Measurements from ENCODE around the gene HSPA1A.
"Not testable (repeated sequence)": the region's sequence is repeated elsewhere in the genome, so short reads cannot be mapped to it uniquely, and the experiment has no call there.

The HSPA1A gene

DNA sequence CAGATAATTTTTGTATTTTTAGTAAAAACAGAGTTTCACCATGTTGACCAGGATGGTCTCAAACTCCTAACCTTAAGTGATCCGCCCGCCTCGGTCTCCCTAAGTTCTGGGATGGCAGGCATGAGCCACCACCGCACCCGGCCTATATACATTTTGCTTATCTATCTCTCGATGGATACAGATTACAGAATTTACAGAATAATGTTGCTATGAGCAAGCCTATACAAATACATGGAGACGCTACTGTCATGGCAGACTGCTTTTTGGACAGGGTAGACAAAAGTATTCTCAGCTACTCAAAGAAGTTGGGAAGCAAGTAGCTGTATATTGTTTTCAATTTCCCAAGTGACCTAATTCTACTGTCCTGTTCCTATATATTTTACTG is 1.9 kb upstream of the HSPA1A start:
- no peak for DNase-seq

DNA sequence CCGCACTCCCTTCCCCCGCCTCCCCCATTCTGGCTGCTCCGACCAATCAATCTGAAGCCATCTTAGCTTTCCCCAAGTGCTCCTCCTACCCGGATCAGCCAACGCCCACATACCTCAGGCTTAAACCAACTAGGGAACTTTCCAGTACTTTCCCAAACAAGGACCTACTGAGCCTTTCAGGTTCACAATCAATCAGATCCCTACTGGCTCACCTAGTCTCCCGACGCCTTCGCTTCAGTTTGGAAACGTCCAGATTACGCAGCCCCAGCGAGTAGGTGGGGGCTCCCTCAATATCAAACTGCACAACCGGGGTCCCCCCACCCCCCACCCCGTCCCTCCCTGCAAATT is 692 bp upstream of the HSPA1A start:
- DNase-seq: peak; percentile 90

DNA sequence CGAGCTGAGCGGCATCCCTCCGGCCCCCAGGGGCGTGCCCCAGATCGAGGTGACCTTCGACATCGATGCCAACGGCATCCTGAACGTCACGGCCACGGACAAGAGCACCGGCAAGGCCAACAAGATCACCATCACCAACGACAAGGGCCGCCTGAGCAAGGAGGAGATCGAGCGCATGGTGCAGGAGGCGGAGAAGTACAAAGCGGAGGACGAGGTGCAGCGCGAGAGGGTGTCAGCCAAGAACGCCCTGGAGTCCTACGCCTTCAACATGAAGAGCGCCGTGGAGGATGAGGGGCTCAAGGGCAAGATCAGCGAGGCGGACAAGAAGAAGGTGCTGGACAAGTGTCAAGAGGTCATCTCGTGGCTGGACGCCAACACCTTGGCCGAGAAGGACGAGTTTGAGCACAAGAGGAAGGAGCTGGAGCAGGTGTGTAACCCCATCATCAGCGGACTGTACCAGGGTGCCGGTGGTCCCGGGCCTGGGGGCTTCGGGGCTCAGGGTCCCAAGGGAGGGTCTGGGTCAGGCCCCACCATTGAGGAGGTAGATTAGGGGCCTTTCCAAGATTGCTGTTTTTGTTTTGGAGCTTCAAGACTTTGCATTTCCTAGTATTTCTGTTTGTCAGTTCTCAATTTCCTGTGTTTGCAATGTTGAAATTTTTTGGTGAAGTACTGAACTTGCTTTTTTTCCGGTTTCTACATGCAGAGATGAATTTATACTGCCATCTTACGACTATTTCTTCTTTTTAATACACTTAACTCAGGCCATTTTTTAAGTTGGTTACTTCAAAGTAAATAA is 2.0 kb downstream of the HSPA1A start:
- DNase-seq: peak; percentile 58

DNA sequence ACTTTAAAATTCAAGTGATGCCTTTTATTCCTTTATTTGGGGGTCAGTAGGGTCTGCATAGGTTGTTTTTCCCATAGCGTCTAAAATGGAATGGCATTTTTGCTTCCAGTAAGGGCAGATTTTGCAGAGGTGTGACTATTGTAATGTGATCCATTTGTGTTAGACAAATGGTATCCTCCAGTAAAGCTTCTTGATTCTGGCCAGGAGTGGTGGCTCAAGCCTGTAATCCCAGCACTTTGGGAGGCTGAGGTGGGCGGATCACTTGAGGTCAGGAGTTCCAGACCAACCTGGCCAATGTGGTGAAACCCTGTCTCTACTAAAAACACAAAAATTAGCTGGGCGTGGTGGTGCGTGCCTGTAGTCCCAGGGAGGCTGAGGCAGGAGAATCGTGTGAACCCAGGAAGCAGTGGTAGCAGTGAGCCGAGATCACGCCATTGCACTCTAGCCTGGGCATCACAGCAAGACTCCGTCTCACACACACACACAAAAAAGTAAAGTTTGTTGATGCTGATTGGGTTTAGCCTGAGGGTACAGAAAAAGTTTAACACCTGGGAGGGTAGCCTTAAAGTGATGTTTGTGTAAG is 2.7 kb downstream of the HSPA1A start:
- peak; percentile 45 for DNase-seq

DNA sequence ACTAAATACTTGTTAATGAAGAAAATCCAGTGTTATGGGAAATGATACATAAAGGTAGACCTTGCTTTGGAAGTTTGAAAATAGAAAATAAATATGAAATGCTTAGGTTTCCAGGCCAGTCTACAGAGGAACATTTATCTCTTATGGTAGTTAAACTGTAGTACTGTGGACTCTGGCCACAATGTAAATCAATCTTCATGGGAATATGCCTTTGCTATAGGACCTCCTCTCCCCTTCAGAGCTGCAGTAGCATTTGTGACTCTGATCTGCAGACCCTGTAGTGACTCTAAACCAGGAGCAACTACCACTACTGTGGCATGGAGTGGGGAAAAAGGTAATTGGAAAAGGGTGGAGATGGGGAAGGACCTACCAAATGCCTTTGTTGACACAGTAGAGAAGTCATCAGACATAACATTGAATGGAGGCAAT is 4.5 kb downstream of the HSPA1A start:
- no peak for DNase-seq

DNA sequence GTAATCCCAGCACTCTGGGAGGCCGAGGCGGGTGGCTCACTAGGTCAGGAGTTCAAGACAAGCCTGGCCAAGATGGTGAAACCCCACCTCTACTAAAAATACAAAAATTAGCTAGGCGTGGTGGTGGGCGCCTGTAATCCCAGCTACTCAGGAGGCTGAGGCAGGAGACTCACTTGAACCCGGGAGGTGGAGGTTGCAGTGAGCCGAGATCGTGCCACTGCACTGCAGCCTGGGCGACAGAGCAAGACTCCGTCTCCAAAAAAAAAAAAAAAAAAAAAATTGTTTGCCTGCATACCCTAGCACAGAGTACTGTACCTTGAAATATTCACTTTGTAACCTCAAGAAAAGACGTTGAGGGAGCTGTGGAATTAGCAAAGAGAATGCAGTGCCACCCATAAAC is 5.1 kb downstream of the HSPA1A start:
- not testable (repeated sequence) for DNase-seq

DNA sequence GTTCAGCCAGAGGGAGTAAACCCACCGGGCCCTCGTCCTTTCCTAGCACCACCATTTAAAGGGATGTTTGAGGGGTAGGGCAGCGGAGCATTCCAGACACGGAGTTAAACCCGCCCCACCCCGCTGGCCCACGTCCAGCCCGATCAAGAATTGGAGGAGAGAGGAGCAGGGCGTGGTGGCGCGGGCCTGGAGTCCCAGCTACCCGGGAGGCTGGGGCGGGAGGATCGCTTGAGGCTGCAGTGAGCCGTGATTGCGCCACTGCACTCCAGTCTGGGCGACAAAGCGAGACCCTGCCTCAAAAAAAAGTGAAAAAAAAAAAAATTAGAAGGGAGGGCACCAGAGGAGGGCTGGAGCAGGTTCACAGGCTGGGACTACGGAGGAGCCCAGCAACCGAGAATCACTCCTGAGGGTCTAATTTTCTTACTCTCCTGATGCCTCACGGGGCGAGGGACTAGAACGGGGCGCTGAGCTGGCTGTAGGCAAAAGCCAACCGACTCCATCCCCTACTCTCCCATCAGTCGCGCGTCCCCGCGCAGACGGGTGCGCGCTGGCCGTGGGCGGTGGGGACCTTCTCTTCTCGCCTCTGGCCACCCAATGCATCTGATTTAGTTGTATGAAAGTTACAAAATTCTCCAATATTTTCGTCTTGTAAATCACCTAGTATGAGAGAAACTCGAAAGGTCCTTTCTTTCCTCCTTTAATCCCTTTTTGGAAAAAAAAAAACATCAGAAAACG is 6.1 kb downstream of the HSPA1A start:
- peak; percentile 79 for DNase-seq

DNA sequence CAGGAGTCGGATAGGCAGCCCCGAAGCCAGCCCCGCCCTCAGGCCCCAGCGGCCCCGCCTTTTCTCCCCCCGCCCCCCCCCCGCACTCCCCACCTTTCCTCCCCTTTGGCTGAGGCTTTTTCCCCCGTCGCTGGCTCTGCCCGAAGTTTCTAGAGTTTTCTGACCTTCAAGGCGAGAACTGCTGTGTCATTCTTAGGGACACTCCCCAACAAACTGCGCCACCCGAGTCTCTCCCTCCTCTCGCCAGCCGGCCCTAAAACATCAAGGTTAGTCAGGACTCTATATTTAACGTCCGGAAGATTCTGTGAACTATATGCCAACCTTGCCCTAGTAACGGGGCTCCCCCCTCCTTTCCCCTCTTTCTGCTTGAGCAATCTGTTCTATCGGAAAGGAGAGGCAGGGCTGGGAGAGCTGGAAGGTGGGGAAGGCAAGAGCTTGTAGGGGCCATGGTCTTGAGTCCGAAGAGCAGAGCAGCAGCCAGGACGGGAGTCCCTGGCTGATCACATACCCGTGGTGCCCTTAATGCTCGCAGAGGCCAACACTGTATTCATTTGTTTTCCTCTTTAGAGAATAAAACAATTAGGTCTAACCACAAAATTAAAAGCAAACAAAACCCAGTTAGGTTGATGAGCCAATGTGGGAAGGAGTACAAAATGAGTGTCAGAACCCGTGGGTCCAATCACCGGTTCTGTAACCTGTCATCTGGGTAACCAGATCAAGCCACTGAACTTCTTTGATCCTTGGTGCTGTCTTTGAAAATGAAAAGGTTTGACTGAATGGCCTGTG is 6.9 kb downstream of the HSPA1A start:
- DNase-seq: peak; percentile 82

DNA sequence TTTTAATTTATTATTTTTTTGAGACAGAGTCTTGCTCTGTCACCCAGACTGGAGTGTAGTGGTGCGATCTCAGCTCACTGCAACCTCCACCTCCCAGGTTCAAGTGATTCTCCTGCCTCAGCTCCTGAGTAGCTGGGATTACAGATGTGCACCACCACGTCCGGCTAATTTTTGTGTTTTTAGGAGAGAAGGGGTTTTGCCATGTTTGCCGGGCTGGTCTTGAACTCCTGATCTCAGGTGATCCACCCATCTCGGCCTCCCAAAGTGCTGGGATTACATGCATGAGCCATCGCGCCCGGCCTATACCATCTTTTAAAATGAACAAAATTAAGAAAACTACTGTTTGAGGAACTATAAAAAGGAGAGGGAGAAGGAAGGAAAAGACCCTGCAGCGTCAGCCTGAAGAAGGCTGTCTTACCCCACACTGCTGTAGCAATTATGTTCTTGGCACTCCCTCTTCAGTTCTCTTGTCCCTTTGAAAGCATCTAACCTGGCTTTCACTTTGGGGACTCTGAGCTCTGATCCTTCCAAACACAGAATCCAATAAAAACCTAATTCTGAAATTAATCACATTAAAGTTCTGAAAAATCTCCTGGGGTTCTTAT is 8.4 kb downstream of the HSPA1A start:
- DNase-seq: not testable (repeated sequence)

DNA sequence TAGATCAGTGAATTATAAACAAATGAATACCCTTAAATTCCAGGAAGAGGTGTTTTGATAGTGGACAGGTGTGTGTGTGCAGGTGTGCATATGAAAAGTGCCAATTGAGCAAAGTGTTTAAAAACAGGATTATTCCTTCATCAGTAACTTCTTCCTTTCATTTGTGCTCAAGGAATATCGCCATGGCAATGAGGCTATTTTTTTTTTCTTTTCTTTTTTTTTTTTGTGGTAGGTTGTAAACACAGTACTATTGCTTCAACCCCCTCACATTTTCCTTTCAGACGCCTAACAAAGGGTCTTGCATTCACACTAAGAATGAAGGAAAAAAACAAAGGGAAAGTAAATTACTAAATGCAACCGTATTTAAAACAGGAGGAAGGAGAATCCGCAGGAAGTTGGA is 10.2 kb downstream of the HSPA1A start:
- DNase-seq: no peak

DNA sequence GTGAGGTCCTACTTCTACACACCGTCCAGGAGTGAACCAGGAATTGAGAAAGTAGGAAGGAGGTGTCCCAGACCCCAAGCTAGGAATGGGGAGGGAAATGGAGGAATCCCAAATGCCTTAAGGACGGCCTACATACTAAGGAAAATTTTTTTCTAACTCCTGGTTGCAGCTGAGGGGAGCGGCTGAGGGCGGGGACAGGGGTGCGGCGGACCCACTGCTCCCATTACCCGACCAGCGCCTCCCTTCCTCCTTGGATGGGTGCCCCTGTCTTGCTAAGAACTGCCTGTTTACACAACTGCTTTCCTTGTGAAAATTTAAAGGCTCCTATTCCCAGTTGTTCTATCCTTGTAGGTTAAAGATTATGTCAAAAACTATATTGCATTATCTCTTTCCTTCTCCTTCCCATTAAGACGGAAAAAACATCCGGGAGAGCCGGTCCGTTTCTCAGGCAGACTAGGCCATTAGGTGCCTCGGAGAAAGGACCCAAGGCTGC is 11.5 kb downstream of the HSPA1A start:
- no peak for DNase-seq

DNA sequence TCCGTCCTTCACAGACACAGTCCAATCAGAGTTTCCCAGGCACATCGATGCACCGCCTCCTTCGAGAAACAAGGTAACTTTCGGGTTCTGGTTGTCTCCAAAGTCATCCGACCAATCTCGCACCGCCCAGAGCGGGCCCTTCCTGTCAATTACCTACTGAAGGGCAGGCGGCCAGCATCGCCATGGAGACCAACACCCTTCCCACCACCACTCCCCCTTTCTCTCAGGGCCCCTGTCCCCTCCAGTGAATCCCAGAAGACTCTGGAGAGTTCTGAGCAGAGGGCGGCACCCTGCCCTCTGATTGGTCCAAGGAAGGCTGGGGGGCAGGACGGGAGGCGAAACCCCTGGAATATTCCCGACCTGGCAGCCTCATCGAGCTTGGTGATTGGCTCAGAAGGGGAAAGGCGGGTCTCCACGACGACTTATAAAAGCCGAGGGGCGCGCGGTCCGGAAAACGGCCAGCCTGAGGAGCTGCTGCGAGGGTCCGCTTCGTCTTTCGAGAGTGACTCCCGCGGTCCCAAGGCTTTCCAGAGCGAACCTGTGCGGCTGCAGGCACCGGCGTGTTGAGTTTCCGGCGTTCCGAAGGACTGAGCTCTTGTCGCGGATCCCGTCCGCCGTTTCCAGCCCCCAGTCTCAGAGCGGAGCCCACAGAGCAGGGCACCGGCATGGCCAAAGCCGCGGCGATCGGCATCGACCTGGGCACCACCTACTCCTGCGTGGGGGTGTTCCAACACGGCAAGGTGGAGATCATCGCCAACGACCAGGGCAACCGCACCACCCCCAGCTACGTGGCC is 12.1 kb downstream of the HSPA1A start, which contains the start of gene HSPA1B:
Gene HSPA1B, plus strand, starts transcription at position 453 of the 794 bp plus-strand sequence. Its CDS starts 213 bp downstream, at position 666.
- peak; percentile 99 for DNase-seq

DNA sequence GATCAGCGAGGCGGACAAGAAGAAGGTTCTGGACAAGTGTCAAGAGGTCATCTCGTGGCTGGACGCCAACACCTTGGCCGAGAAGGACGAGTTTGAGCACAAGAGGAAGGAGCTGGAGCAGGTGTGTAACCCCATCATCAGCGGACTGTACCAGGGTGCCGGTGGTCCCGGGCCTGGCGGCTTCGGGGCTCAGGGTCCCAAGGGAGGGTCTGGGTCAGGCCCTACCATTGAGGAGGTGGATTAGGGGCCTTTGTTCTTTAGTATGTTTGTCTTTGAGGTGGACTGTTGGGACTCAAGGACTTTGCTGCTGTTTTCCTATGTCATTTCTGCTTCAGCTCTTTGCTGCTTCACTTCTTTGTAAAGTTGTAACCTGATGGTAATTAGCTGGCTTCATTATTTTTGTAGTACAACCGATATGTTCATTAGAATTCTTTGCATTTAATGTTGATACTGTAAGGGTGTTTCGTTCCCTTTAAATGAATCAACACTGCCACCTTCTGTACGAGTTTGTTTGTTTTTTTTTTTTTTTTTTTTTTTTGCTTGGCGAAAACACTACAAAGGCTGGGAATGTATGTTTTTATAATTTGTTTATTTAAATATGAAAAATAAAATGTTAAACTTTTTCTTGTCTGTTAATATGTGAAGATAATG is 14.4 kb downstream of the HSPA1A start:
- peak; percentile 42 for DNase-seq

DNA sequence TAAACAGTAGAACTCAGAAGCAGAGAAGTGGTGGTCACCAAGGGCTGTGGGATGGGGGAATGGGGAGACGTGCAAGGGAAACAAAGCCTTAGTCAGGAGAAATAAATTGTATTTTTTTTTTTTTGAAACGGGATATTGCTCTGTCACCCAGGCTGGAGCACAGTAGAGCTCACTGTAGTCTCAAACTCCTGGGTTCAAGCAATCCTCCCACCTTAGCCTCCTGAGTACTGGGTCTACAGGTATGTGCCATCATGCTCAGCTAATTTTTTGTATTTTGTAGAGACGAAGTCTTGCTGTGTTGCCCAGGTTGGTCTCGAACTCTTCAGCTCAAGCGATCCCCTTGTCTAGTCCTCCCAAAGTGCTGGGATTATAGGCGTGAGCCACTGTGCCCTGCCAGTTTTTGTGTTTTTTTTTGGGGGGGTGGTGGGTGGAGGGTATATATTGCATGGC is 15.6 kb downstream of the HSPA1A start:
- DNase-seq: no peak

DNA sequence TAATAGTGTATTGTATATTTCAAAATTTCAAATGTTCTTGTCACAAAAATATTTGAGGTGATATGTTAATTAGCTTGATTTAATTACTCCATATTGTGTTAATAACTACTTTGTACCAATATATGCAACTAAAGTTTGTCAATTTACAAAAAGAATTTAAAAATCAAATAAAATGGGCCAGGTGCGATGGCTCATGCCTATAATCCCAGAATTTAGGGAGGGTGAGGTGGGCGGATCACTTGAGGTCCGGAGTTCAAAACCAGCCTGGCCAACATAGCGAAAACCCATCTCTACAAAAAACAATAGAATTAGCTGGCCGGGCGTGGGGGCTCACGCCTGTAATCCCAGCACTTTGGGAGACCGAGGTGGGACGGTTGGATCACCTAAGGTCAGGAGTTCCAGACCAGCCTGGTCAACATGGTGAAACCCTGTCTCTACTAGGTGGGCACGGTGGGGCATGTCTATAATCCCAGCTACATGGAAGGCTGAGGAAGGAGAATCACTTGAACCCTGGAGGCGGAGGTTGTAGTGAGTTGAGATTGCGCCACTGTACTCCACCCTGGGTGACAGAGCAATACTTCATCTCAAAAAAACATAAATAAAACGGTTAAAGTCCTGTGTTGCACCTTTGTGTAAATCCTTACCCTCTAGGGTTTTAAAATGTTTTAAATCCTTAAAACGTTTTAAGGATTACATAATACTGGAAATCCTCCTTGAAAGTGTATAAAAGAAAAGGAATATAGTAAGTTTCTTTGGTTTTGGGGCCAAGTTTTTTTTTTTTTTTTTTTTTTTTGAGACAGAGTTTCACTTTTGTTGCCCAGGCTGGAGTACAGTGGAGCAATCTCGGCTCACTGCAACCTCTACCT is 16.2 kb downstream of the HSPA1A start:
- no peak for DNase-seq

DNA sequence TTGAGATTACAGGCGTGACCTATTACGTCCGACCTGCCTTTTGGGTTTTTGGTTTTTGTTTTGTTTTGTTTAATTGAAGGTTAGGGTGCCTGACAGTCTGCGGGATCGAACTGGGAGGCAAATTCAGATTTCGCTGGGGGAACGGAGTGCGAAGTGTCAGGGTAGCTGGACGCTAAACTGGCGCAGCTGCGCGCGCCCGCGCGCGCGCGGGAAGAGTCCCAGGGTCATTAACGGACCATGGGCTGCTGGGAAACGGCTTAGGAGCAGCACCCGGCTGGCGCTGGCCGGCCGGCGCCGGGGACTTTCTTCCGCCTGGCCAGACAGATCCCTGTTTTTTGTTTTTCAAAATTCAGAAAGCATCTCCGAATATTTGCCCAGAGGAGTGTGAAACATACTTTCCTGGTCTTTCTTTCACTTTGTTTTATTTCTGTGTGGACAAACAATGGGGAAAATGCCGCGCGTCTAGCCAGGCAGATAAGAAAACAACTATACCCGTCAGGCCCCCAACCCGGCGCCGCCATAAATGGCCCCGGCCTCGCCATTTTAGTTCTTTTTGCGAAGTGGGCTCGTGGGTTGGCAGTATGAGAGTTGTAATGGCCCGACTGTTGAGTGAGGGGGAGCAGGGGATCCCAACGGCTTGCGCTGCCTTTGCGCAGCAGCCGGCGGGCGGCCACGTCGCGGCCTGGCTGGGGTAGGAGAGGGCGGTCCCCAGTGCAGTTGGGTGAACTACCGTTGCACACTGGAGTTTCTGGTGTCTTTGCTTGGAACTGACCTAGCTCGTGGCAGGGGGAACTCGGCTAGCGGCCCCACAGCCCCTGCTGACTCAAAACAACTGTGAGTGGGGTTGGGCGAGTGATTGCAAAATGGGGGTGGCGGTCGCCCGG is 19.3 kb downstream of the HSPA1A start:
- peak; percentile 90 for DNase-seq

DNA sequence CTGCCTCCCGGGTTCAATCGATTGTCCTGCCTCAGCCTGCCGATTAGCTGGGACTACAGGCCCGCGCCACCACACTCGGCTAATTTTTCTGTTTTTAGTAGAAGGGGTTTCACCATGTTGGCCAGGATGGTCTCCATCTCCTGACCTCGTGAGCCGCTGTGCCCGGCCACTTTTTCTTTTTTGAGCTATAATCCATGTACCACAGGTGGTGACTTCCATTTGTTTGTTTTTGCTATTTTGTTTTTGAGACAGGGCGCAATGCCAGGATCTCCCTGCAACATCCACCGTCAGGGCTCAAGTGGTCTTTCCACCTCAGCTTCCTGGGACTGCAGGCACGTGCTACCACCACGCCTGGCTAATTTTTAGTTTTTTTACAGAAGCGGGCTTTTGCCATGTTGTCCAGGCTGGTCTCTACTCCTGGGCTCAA is 20.7 kb downstream of the HSPA1A start:
- no peak for DNase-seq

DNA sequence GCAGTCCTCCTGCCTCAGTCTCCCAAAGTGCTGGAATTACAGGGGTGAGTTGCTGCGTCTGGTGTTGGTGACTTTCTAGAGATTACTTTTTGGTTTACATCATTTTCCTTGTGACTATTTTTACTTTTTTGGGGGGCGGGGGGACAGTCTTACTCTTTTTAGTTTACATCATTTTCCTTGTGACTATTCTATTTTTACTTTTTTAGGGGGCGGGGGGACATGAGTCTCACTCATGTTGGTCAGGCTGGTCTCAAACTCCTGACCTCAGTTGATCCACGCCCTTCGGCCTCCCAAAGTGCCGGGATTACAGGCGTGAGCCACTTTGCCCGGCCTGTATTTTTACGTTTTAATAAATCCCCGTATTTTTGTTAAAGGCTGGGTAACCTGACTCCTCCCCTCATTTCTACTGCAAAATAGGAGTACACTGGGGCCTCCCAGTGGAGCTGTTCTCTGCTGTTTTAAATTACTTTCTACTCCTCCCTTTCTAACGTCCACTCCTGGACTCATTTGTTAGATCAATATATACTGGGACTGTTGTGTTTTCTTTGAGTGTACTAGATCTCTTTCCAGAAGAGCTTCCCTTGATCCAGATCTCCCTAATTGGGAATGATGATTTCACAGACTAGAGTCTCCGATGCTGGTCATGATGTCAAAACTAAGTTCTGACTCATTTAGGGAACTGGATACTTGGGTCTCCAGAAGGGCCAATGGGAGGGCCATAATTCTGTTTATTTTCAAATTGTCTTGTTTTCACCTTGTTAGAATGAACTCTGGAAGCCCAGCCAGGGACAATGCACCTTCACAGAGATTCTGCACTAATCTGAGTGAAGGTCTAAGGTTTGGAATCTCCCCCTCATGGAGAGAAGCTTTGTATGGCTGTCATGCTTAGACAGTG is 21.4 kb downstream of the HSPA1A start:
- no peak for DNase-seq

Measured in activated CD4-positive, alpha-beta T cell treated with anti-CD3 and anti-CD28 coated beads, Interleukin-10, Interleukin-2, amounts not matched to agents 100 ng/mL and 50 ng/mL, durations not matched to agents 16 hours and 8 hours (primary cell).